ENCODE data around the gene MBD3L5.
"Not testable (repeated sequence)": the region's sequence is repeated elsewhere in the genome, so short reads cannot be mapped to it uniquely, and the experiment has no call there.

MBD3L5 gene

GRCh38 chr19:7030278-7030677, at the start of gene MBD3L5:
MBD3L5 (plus strand) TSS chr19:7030578; CDS start chr19:7030612, 34 bp downstream.
- DNase-seq, result not testable (repeated sequence)

DNA sequence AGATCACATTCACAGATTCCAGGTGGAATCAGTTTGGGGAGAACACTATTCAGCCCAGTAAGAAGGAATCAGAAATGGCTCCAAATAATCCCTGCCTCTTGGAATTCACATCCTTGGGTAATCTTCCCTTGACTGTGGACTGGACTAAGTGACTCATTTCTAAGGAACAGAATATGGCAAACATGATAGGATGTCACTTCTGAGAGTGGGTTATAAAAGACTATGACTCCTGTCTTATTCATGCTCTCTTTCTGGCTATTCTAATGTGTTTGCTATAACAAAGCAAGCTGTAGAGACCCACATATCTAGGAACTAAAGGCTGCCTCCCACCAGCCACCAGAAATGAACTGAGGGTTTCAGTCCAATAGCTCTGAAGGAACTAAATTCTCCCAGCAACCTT, 46.9 kb upstream of the MBD3L5 start:
- DNase-seq, result no peak

- DNase-seq, result no peak
Observed at GRCh38 chr19:6987850-6988249, 42.5 kb upstream of the MBD3L5 start.

DNA sequence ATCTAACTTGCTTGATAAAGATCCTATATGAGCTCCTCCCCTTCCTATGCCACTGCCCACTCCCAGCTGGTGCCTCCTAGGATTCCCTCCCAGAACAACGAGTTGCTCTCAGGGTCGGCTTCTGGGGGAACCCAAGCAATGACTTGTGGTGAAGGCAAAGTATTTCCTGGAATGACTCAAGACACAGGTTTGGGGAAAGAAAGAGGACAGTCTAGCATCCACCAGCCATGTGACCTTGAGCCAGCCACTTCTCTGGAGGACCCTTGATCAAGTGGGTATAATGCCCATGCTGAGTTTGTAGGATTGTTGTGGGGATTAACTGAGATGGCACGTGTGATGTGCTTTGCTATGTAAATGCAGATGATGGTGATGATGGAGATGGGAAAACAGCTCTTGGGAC, 42.1 kb upstream of the MBD3L5 start:
- no peak for DNase-seq

GRCh38 chr19:6995054-6995453, 35.3 kb upstream of the MBD3L5 start:
- no peak for DNase-seq

DNA sequence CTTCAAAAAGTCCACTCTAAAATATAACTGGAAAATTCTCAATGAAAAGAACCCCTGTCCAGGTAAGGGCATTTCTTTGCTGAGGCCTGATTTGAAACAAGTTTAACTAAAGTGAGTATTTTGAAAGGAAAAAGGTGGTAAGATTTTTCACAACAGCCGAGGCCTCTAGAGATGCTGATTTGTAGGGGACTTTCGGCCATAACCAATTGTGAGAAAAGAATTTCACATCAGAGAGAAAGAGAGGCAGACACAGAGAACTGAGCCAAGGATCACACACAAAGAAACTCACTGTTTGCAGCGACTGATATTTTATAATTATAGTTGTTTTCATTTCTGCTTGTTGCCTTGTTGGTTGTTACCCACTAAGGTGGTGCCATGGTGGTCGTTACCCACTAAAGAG, 33.6 kb upstream of the MBD3L5 start:
- DNase-seq, result no peak

- DNase-seq, result no peak
Observed at GRCh38 chr19:6997679-6998445, 32.5 kb upstream of the MBD3L5 start.

- DNase-seq, result no peak
Observed at GRCh38 chr19:6999933-7000332, 30.4 kb upstream of the MBD3L5 start.

- no peak for DNase-seq
Observed at GRCh38 chr19:7000333-7000732, 30.0 kb upstream of the MBD3L5 start.

DNA sequence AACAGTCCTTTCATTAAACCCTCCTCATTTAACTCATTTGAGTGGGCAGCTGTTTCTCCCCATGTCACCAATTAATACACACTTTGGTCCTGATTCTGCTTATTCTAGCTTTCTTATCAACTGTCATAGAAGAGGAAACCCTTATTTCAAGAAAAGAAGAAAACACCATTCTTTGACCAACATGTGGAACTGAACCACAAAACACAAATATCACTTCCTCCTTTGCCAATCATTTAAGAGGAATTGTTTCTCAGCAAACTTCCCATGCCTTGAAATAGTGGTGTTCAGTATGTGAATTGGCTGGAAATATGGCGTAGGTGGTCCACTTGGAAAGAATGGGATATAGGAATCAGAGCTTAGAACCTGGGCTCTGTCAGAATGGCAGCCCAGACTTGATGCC, 29.6 kb upstream of the MBD3L5 start:
- DNase-seq, result no peak

DNA sequence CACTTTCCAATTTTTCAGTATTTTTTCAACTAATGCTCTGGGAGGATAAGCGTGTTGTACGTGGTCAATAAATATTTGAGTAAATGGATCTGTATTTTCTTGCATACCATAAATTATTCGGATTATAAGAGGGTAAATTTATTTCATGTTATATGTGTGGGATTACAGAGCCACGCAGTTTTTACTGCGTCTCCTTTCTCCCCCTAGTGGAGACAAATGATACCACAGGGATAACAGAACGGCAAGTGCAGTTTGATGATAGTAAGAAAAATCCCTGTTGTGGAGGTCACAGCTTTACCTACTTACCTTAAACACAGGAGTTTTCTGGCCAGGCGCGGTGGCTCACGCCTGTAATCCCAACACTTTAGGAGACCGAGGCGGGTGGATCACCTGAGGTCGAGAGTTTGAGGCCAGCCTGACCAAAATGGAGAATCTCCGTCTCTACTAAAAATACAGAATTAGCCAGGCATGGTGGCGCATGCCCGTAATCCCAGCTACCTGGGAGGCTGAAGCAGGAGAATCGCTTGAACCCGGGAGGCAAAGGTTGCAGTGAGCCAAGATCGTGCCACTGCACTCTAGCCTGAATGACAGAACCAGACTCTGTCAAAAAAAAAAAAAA, 26.0 kb upstream of the MBD3L5 start:
- DNase-seq, result no peak

DNA sequence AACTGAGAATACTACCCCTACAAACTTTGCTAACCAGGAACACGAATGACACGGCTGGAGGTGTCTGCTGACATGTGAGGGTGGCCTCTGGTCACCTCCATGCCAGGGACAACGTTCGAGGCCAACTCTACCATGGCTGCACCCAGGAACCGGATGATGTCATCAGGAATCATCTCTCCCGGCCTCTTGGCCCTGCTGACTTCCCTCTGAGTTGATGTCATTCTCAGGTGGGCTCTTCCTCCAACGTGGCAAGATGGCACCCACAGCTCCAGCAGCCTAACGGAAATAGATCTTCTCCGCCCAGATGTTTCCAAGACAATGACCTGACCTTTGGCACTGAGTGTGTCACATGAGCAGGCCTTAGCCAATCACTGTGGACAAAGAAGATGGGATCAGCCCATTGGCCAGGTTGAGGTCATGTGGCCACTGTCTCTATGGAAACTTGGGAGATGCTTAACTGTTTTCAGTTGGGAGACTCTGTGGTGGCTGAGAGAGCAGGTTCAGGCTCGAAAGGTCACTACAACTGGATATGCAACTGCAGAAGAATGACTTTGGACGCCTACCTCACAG, 24.2 kb upstream of the MBD3L5 start:
- DNase-seq, result no peak

- no peak for DNase-seq
Observed at GRCh38 chr19:7007859-7008258, 22.5 kb upstream of the MBD3L5 start.

DNA sequence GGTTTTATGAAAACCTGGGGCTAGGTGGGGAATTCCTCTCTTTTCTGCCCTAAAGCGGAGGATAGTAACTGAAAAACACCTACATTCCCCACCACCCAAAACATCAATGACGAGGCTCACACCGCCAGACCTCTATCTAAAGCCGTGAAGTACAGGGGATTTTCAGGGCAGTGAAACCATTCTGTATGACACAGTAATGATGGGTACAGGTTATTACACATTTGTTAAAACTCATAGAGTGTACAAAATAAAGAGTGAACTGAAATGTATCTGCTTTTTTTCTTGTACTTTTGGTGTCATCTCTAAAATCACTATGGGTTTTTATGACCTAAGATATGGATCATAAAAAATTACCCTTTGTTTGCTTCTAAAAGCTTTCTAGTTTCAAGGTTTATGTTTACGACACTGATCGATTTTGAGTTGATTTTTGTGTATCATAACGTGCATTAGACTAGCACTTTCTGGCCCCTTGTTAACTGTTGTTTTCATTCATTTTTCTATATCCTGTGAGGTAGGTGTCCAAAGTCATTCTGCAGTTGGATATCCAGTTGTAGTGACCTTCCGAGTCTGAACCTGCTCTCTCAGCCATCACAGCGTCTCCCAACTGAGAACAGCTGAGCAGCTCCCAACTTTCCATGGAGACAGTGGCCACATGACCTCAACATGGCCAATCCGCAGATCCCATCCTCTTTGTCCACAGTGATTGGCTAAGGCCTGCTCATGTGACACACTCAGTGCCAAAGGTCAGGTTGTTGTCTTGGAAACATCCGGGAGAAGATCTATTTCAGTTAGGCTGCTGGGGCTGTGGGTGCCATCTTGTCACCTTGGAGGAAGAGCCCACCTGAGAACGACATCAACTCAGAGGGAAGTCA, 19.4 kb upstream of the MBD3L5 start:
- no peak for DNase-seq

DNA sequence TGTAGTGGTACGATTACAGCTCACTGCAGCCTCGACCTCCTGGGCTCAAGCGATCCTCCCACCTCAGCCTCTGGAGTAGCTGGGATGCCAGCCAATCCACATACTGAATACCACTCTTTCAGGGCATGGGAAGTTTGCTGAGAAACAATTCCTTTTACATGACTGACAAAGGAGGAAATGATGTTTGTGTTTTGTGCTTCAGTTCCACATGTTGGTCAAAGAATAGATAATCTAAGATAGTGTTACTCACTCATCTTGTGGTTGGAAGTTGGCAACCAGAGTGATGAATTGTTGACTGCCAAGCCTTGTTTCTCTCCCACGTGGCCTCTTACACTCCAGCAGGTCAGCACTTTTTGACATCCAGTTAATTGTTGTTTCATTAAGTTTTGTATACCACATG, 16.7 kb upstream of the MBD3L5 start:
- DNase-seq, result no peak

- no peak for DNase-seq
Observed at GRCh38 chr19:7018828-7019227, 11.6 kb upstream of the MBD3L5 start.

DNA sequence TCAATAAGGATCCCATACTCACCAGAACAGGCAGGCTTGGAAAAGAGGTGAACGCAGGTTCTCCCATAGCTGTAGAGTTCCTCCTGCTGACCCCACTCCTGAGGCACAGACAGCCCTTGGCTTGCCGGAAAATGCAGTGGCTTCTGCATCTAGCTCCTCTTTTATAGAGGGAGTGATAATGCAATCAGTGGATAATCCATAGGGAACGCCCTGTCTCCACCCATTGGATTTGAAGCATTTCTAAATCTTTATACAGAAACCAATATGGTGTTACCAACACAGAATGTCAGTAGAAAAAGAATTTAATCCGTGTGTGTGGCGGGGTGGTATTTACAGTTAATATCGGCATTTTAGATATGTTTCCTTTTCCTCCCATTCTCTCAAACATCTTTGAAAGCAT, 9.0 kb upstream of the MBD3L5 start, which contains the start of gene MBD3L2B:
TSS of gene MBD3L2B (minus strand) at position 101 of the 400 bp plus-strand sequence. CDS start at position 67, 34 bp downstream.
- not testable (repeated sequence) for DNase-seq

- not testable (repeated sequence) for DNase-seq
Observed at GRCh38 chr19:7028790-7029189, 1.6 kb upstream of the MBD3L5 start.

- not testable (repeated sequence) for DNase-seq
Observed at GRCh38 chr19:7040079-7040478, 9.7 kb downstream of the MBD3L5 start, which contains the start of gene MBD3L4. MBD3L4 (minus strand) TSS chr19:7040179; CDS start chr19:7040144, 35 bp downstream.

DNA sequence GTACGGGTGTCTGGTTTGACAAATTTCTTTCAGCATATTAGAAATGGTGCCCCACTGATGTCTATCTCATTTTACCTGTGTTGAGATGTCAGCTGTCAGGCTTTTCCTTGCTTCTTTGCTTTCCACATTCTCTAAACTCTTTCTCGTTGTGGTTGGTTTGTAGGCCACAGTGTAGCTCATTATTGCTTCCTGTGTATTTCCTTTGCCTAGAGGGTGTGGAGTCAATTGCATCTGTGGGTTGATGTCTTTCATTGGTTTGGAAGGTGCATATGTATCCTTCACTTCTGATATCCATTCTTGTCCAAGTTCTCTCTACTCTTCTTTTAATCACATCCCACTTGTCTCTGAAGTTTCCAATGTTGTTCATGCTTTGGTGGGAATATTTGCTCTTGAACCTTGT, 11.2 kb downstream of the MBD3L5 start:
- not testable (repeated sequence) for DNase-seq

DNA sequence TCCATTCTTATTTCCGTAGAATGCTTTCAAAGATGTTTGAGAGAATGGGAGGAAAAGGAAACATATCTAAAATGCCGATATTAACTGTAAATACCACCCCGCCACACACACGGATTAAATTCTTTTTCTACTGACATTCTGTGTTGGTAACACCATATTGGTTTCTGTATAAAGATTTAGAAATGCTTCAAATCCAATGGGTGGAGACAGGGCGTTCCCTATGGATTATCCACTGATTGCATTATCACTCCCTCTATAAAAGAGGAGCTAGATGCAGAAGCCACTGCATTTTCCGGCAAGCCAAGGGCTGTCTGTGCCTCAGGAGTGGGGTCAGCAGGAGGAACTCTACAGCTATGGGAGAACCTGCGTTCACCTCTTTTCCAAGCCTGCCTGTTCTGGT, 18.6 kb downstream of the MBD3L5 start, which contains the start of gene MBD3L2:
TSS of gene MBD3L2 (plus strand) at position 301 of the 400 bp plus-strand sequence. CDS start at position 354, 53 bp downstream.
- DNase-seq, result not testable (repeated sequence)

GRCh38 chr19:7051421-7051820, 21.0 kb downstream of the MBD3L5 start:
- not testable (repeated sequence) for DNase-seq

DNA sequence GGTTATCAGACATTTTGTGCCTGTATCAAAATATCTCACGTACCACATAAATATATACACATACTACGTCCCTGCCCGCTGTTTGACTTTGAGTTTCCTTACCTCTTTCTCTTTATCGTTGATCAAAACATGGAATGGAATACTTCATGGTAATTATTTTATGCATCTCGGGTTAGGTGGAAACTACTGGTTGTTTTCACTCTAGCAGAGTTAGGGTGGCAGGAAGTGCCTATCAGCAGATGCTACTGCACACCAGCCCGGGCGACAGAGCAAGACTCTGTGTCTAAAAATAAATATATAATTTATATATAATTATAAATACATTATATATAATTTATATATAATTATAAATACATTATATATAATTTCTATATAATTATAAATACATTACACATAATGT, 22.5 kb downstream of the MBD3L5 start:
- DNase-seq, result not testable (repeated sequence)
